ENCODE data around the gene KIF19. TPM values are rescaled to one million over a fixed set of nuclear protein-coding genes. Genes with fewer than 3 reads are reported as not detected.

KIF19 gene
- total RNA-seq, 1 donor from 2014 or later = 0.13 TPM

- Mint-ChIP-seq H3K36me3 (ENCODE audit: low read depth) (no peaks in the 10 kb centered on the region), H3K4me1 (ENCODE audit: low read depth) (peaks cover 38% of the 10 kb centered on the region), H3K27ac (no peak overlapping the region), H3K27me3 (ENCODE audit: insufficient read depth) (peaks cover 2% of the 10 kb centered on the region), H3K9me3 (no peaks in the 10 kb centered on the region), H3K4me3 (no peak overlapping the region)
- intact Hi-C loops (cut with micrococcal nuclease) = no loop called here
- DNase-seq (ENCODE audit: low spot score) = no peak
Observed at GRCh38 chr17:74289688-74290087, 36.3 kb upstream of the KIF19 start.

GRCh38 chr17:74290340-74290739 is 35.7 kb upstream of the KIF19 start:
- H3K4me1 Mint-ChIP-seq (ENCODE audit: low read depth) = peaks cover 31% of the 10 kb centered on the region
- intact Hi-C loops (cut with micrococcal nuclease) = no loop called here
- no peak overlapping the region for H3K27ac Mint-ChIP-seq
- no peaks in the 10 kb centered on the region for H3K9me3 Mint-ChIP-seq
- no peaks in the 10 kb centered on the region for H3K36me3 Mint-ChIP-seq (ENCODE audit: low read depth)
- peaks cover 8% of the 10 kb centered on the region for H3K27me3 Mint-ChIP-seq (ENCODE audit: insufficient read depth)
- DNase-seq (ENCODE audit: low spot score) = no peak
- no peak overlapping the region for H3K4me3 Mint-ChIP-seq

- H3K36me3 Mint-ChIP-seq (ENCODE audit: low read depth) = peaks cover 1% of the 10 kb centered on the region
Observed at GRCh38 chr17:74292495-74292894, 33.5 kb upstream of the KIF19 start.

GRCh38 chr17:74295625-74296547 is 30.1 kb upstream of the KIF19 start:
- intact Hi-C loops (cut with micrococcal nuclease) = loop anchor here (1.0 kb wide), 1 partner anchor 86 kb away; no protein-coding TSS in a partner anchor
- H3K4me3 Mint-ChIP-seq = no peak overlapping the region

More at GRCh38 chr17:74292495-74292894, 33.5 kb upstream of the KIF19 start:
- Mint-ChIP-seq H3K27me3 (ENCODE audit: insufficient read depth) (peaks cover 7% of the 10 kb centered on the region), H3K4me3 (no peak overlapping the region), H3K27ac (no peak overlapping the region), H3K4me1 (ENCODE audit: low read depth) (peaks cover 28% of the 10 kb centered on the region), H3K9me3 (no peaks in the 10 kb centered on the region)
- intact Hi-C loops (cut with micrococcal nuclease) = no loop called here
- no peak for DNase-seq (ENCODE audit: low spot score)

GRCh38 chr17:74296548-74296936 is 29.5 kb upstream of the KIF19 start:
- Mint-ChIP-seq H3K4me1 (ENCODE audit: low read depth) (peaks cover 21% of the 10 kb centered on the region), H3K9me3 (no peaks in the 10 kb centered on the region), H3K27me3 (ENCODE audit: insufficient read depth) (peaks cover 11% of the 10 kb centered on the region), H3K36me3 (ENCODE audit: low read depth) (peaks cover 1% of the 10 kb centered on the region), H3K27ac (no peak overlapping the region), H3K4me3 (no peak overlapping the region)
- peak; percentile 24 for DNase-seq (ENCODE audit: low spot score)
- intact Hi-C loops (cut with micrococcal nuclease) = loop anchor here (1.0 kb wide), 1 partner anchor 86 kb away; no protein-coding TSS in a partner anchor

More at GRCh38 chr17:74295625-74296547, 30.1 kb upstream of the KIF19 start:
- Mint-ChIP-seq H3K27me3 (ENCODE audit: insufficient read depth) (peaks cover 7% of the 10 kb centered on the region), H3K27ac (no peak overlapping the region), H3K4me1 (ENCODE audit: low read depth) (peaks cover 16% of the 10 kb centered on the region), H3K9me3 (no peaks in the 10 kb centered on the region), H3K36me3 (ENCODE audit: low read depth) (peaks cover 1% of the 10 kb centered on the region)
- DNase-seq (ENCODE audit: low spot score) = no peak

- Mint-ChIP-seq H3K36me3 (ENCODE audit: low read depth) (peaks cover 1% of the 10 kb centered on the region), H3K27ac (no peak overlapping the region), H3K27me3 (ENCODE audit: insufficient read depth) (peaks cover 12% of the 10 kb centered on the region), H3K9me3 (no peaks in the 10 kb centered on the region), H3K4me3 (no peak overlapping the region), H3K4me1 (ENCODE audit: low read depth) (peaks cover 25% of the 10 kb centered on the region)
- intact Hi-C loops (cut with micrococcal nuclease) = no loop called here
- DNase-seq (ENCODE audit: low spot score) = no peak
Observed at GRCh38 chr17:74297941-74298340, 28.1 kb upstream of the KIF19 start.

GRCh38 chr17:74298778-74299177 is 27.2 kb upstream of the KIF19 start:
- DNase-seq (ENCODE audit: low spot score) = no peak
- H3K4me1 Mint-ChIP-seq (ENCODE audit: low read depth) = peaks cover 25% of the 10 kb centered on the region

GRCh38 chr17:74299226-74300009 is 26.6 kb upstream of the KIF19 start:
- intact Hi-C loops (cut with micrococcal nuclease) = loop anchor here (5.0 kb wide), 1 partner anchor 68 kb away; the partner anchor contains the start of gene GPR142
- Mint-ChIP-seq H3K36me3 (ENCODE audit: low read depth) (peaks cover 1% of the 10 kb centered on the region), H3K4me1 (ENCODE audit: low read depth) (peaks cover 25% of the 10 kb centered on the region), H3K9me3 (no peaks in the 10 kb centered on the region), H3K27me3 (ENCODE audit: insufficient read depth) (peaks cover 12% of the 10 kb centered on the region), H3K4me3 (no peak overlapping the region), H3K27ac (no peak overlapping the region)
- DNase-seq (ENCODE audit: low spot score) = no peak

More at GRCh38 chr17:74298778-74299177, 27.2 kb upstream of the KIF19 start:
- Mint-ChIP-seq H3K36me3 (ENCODE audit: low read depth) (peaks cover 1% of the 10 kb centered on the region), H3K9me3 (no peaks in the 10 kb centered on the region), H3K27ac (no peak overlapping the region), H3K4me3 (no peak overlapping the region), H3K27me3 (ENCODE audit: insufficient read depth) (peaks cover 12% of the 10 kb centered on the region)
- intact Hi-C loops (cut with micrococcal nuclease) = no loop called here

- H3K9me3 Mint-ChIP-seq = no peaks in the 10 kb centered on the region
Observed at GRCh38 chr17:74303305-74303704, 22.7 kb upstream of the KIF19 start.

GRCh38 chr17:74304184-74304583 is 21.8 kb upstream of the KIF19 start:
- Mint-ChIP-seq H3K4me3 (no peak overlapping the region), H3K27ac (no peak overlapping the region), H3K27me3 (ENCODE audit: insufficient read depth) (peaks cover 7% of the 10 kb centered on the region), H3K4me1 (ENCODE audit: low read depth) (peaks cover 24% of the 10 kb centered on the region), H3K9me3 (no peaks in the 10 kb centered on the region), H3K36me3 (ENCODE audit: low read depth) (no peaks in the 10 kb centered on the region)
- intact Hi-C loops (cut with micrococcal nuclease) = loop anchor here (5.0 kb wide), 1 partner anchor 63 kb away; the partner anchor contains the start of gene GPR142
- DNase-seq (ENCODE audit: low spot score) = no peak

More at GRCh38 chr17:74303305-74303704, 22.7 kb upstream of the KIF19 start:
- Mint-ChIP-seq H3K27ac (no peak overlapping the region), H3K4me3 (no peak overlapping the region), H3K27me3 (ENCODE audit: insufficient read depth) (peaks cover 7% of the 10 kb centered on the region), H3K36me3 (ENCODE audit: low read depth) (no peaks in the 10 kb centered on the region), H3K4me1 (ENCODE audit: low read depth) (peaks cover 23% of the 10 kb centered on the region)
- intact Hi-C loops (cut with micrococcal nuclease) = loop anchor here (5.0 kb wide), 1 partner anchor 64 kb away; the partner anchor contains the start of gene GPR142
- DNase-seq (ENCODE audit: low spot score) = no peak

- Mint-ChIP-seq H3K27me3 (ENCODE audit: insufficient read depth) (peaks cover 7% of the 10 kb centered on the region), H3K9me3 (no peaks in the 10 kb centered on the region), H3K36me3 (ENCODE audit: low read depth) (no peaks in the 10 kb centered on the region), H3K27ac (no peak overlapping the region), H3K4me3 (no peak overlapping the region), H3K4me1 (ENCODE audit: low read depth) (peaks cover 24% of the 10 kb centered on the region)
- intact Hi-C loops (cut with micrococcal nuclease) = no loop called here
- no peak for DNase-seq (ENCODE audit: low spot score)
Observed at GRCh38 chr17:74305865-74306654, 20.0 kb upstream of the KIF19 start.
